Colonic mucosa (tissue), 4 donors: ENCODE measurements around the gene UBN1. TPM values are rescaled to one million over a fixed set of nuclear protein-coding genes. Genes with fewer than 3 reads are reported as not detected.
A peak's percentile ranks its signal among the peaks of the same experiment; 100 is the strongest.

Source experiments
- DNase-seq: peaks from one replicate; pipeline ENCODE4 v3.0.0-alpha.2; 2020
- H3K27ac ChIP-seq: fragments of 200-600 bp; one replicate; pipeline ENCODE4 v1.8.0; 2021
- H3K27me3 ChIP-seq: fragments of 200-600 bp; one replicate; pipeline ENCODE4 v1.8.0; 2021
- H3K36me3 ChIP-seq: fragments of 200-600 bp; one replicate; pipeline ENCODE4 v1.8.0; 2021
- H3K4me1 ChIP-seq: fragments of 200-600 bp; one replicate; pipeline ENCODE4 v1.8.0; 2021; ENCODE audit warnings: mild to moderate bottlenecking
- H3K4me3 ChIP-seq: fragments of 200-600 bp; one replicate; pipeline ENCODE4 v1.8.0; 2021
- H3K9ac ChIP-seq, 2 donors: one replicate each; pipeline ENCODE4 v1.7.0; 2013; ENCODE audit warnings: control low read depth in 2 of 2, low read depth in 2 of 2, low read length in 2 of 2
- H3K9me3 ChIP-seq: fragments of 200-600 bp; one replicate; pipeline ENCODE4 v1.8.0; 2021
- intact Hi-C: fragments of 100-400 bp; cut with DNase I; formaldehyde crosslinking; loops from one replicate; pipeline ENCODE4 v1.14.1; 2022
- total RNA-seq, 2 donors: library from RNA; stranded (reverse); fragmentation: NEBNext Ultra II Directional in 1 of 2; extraction: Animal tissue kit (Norgen Biotek cat#: 25700) in 1 of 2; gene quantifications; one replicate each; pipeline ENCODE4 v1.2.1, GENCODE V29; 2021
- TF ChIP-seq, protein P1 (sequence below): fragments of 200-600 bp; IDR thresholded peaks from one replicate; pipeline ENCODE4 v1.8.0; 2022; ENCODE audit warnings: antibody characterized with exemption, mild to moderate bottlenecking
- donor health status: healthy.
- donor health status: DM: no; HTN: no; CAD: no.
- donor health status: DM: no; HTN: no; CAD: no.

The UBN1 gene, protein sequence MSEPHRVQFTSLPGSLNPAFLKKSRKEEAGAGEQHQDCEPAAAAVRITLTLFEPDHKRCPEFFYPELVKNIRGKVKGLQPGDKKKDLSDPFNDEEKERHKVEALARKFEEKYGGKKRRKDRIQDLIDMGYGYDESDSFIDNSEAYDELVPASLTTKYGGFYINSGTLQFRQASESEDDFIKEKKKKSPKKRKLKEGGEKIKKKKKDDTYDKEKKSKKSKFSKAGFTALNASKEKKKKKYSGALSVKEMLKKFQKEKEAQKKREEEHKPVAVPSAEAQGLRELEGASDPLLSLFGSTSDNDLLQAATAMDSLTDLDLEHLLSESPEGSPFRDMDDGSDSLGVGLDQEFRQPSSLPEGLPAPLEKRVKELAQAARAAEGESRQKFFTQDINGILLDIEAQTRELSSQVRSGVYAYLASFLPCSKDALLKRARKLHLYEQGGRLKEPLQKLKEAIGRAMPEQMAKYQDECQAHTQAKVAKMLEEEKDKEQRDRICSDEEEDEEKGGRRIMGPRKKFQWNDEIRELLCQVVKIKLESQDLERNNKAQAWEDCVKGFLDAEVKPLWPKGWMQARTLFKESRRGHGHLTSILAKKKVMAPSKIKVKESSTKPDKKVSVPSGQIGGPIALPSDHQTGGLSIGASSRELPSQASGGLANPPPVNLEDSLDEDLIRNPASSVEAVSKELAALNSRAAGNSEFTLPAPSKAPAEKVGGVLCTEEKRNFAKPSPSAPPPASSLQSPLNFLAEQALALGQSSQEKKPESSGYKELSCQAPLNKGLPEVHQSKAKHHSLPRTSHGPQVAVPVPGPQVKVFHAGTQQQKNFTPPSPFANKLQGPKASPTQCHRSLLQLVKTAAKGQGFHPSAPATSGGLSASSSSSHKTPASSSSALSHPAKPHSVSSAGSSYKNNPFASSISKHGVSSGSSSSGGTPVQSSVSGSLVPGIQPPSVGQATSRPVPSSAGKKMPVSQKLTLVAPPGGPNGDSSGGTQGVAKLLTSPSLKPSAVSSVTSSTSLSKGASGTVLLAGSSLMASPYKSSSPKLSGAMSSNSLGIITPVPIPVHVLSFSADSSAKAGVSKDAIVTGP (N-terminal part only)
- total RNA-seq, result 10 to 100 TPM; 34.7 to 41.7 TPM

DNA sequence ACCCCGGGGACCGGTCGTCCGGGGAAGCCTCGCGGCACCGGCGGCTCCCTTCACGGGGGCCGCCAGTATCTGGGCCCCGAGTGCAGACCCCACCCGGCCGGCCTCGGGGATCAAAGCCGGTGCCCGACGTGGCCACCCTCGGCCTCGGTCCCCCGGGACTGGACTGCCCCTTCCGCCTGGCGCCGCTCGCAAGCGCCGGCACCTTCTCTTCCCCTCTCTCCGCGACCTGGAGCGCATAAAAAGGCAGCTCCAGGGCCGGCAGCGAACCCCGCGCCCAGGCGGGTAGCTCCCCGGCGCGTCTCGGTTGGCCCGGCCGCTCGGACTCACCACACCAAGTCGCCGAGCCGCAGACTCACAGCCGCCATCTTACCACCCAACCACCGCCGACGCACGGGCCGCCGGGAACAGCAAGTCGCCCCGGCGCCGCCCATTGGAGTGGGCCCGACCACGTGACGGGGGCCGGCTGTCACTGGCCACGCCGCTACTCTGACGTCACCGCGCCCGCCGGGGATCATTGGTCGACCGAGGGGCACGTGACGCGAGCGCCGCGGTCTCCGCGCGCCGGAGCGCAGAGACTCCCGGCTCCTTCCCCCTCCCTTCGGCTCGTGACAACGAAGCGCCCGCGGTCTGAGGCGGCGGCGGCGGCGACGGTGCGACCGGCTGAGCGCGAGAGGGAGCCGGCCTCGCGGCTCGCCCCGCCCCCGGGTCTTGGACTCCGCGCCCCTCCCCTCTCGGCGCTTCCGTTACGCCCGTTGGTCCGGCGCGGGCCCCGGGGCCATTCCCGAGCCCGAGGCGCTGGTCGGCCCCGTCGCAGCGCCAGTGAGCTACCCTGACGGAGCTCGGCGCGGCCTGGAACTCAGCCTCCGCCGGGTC is at the start of gene UBN1, which contains the start of gene GLYR1:
TSS of gene UBN1 (plus strand) at position 581 of the 873 bp plus-strand sequence. CDS start 5,437 bp downstream, outside the sequence.
TSS of gene GLYR1 (minus strand) at position 388 of the 873 bp plus-strand sequence. CDS start at position 365, 23 bp downstream.
- intact Hi-C loops, result no loop called here
- TF ChIP-seq, protein P1, sequence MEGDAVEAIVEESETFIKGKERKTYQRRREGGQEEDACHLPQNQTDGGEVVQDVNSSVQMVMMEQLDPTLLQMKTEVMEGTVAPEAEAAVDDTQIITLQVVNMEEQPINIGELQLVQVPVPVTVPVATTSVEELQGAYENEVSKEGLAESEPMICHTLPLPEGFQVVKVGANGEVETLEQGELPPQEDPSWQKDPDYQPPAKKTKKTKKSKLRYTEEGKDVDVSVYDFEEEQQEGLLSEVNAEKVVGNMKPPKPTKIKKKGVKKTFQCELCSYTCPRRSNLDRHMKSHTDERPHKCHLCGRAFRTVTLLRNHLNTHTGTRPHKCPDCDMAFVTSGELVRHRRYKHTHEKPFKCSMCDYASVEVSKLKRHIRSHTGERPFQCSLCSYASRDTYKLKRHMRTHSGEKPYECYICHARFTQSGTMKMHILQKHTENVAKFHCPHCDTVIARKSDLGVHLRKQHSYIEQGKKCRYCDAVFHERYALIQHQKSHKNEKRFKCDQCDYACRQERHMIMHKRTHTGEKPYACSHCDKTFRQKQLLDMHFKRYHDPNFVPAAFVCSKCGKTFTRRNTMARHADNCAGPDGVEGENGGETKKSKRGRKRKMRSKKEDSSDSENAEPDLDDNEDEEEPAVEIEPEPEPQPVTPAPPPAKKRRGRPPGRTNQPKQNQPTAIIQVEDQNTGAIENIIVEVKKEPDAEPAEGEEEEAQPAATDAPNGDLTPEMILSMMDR, result no peak
- Histone ChIP-seq H3K9me3 (no peaks in the 10 kb centered on the region), H3K27me3 (no peaks in the 10 kb centered on the region), H3K4me3 (peak within 1 kb of the TSS; percentile 87), H3K4me1 (peaks cover 30% of the 10 kb centered on the region), H3K36me3 (peaks cover 12% of the 10 kb centered on the region), H3K9ac (peak within 1 kb of the TSS; percentile 95 to 96), H3K27ac (peak within 1 kb of the TSS; percentile 98)
- DNase-seq, result peak; percentile 99

DNA sequence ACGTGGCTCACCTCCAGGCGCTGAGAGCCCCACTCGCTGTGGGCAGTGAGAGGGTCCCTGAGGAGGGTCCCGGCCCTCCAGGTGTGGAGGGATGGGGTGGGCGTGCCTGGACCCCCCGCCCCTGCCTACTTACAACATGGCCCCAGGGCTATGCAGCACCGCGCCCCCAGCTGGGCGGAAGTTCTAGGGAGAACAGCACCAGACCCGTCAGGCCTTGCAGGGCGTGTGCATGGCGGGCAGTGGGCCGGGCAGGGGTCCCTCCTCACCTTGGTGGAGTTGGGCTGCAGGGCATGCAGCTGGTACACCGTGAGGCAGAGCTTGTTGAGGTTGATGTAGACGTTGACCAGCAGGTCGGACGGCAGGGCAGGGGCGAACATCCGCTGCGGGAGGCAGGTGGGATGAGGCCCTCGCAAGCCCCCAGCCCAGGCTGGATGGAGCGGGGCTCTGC is 49.5 kb upstream of the UBN1 start:
- H3K9ac ChIP-seq, result peak overlapping the region in 1 of 2 donors; percentile 40
- no peak overlapping the region for H3K27ac ChIP-seq
- TF ChIP-seq, protein P1, result no peak
- no peak for DNase-seq
- intact Hi-C loops, result no loop called here
- peaks cover 10% of the 10 kb centered on the region for H3K4me1 ChIP-seq
- H3K9me3 ChIP-seq, result no peaks in the 10 kb centered on the region
- no peak overlapping the region for H3K4me3 ChIP-seq
- H3K36me3 ChIP-seq, result no peaks in the 10 kb centered on the region
- no peaks in the 10 kb centered on the region for H3K27me3 ChIP-seq

DNA sequence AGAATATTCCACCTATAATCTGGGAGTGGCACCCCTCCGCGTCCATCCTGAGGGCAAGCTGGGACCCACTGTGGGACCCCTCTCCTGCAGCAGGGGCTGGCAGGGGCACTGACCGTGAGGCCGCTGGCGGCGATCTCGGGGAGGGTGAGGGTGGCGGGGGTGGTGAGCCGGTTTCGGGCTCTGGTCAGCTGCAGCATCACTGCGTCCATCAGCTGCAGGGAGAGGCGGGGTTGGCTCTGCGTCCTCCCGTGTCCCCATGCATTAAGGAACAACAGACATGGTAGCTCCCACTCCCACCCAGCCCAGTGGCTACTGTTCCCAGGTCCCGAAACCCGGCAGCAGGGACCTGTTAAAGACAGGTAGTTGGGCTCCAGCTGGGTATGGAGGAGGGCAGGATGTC is 48.8 kb upstream of the UBN1 start:
- H3K36me3 ChIP-seq, result no peaks in the 10 kb centered on the region
- intact Hi-C loops, result no loop called here
- no peak for DNase-seq

DNA sequence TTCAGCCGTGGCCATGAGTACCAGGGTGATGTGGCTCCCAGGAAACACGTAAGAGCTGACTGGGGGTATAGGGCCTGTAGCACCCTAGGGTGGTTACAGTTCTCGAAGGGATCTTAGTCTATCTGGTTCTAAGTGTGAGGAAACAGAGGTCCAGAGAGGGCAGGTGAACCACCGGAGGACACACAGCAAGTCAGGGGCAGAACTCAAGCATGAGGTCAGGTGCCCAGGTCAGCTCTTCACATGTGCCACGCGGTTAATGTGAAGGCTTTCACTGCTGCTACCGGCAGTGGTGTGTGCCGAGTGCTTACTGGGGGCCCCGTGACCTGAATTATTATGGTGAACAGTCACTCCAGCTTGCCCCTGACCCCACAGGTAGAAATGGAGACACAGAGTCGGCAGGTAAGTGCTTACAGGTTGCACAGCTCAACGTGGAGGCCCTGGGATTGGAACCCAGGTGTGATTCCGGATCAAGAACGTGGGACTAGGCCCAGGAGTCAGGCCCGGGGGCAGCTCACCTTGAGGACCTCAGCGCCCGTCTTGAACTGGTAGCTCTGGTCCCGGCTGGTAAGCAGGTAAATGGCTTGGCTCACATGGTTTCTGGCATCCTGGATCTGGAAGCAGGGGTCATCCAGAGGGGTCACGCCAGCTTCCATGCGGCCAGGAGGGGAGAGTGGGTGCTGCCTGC is 48.0 kb upstream of the UBN1 start:
- DNase-seq, result no peak

More for the DNA sequence above, 48.8 kb upstream of the UBN1 start:
- Histone ChIP-seq H3K27me3 (no peaks in the 10 kb centered on the region), H3K4me3 (no peak overlapping the region), H3K9ac (no peak overlapping the region), H3K9me3 (no peaks in the 10 kb centered on the region), H3K27ac (no peak overlapping the region), H3K4me1 (peaks cover 14% of the 10 kb centered on the region)
- TF ChIP-seq, protein P1, result no peak

More for the DNA sequence above, 48.0 kb upstream of the UBN1 start:
- TF ChIP-seq, protein P1, result no peak
- no peaks in the 10 kb centered on the region for H3K36me3 ChIP-seq
- peaks cover 15% of the 10 kb centered on the region for H3K4me1 ChIP-seq
- no peak overlapping the region for H3K9ac ChIP-seq
- H3K4me3 ChIP-seq, result no peak overlapping the region
- no peaks in the 10 kb centered on the region for H3K9me3 ChIP-seq
- intact Hi-C loops, result no loop called here
- no peak overlapping the region for H3K27ac ChIP-seq
- H3K27me3 ChIP-seq, result no peaks in the 10 kb centered on the region
